ENCODE results near the gene YDJC. TPM values are rescaled to one million over a fixed set of nuclear protein-coding genes. Genes with fewer than 3 reads are reported as not detected.

The YDJC gene
- total and polyA plus RNA-seq, 2 of the 8 experiments (the other 6 are each of a cell fraction or from before 2014, with no cell fraction given): 36.7 to 45.2 TPM

GRCh38 chr22:21579474-21579851 lies 50.4 kb downstream of the YDJC start (continued):
- TF ChIP-seq CHD7 (IDR thresholded peaks at IDR 0.05; ENCODE audit: insufficient replicate concordance, low read length): no peak
- TF ChIP-seq PHF8 (conservative IDR thresholded peaks at IDR 0.05; ENCODE audit: low read depth, low read length): no peak
- TF ChIP-seq CHD1 (IDR thresholded peaks at IDR 0.05; ENCODE audit: low read depth, low read length): no peak
- TF ChIP-seq POU5F1 (IDR thresholded peaks at IDR 0.05; ENCODE audit: low read depth, low read length): no peak
- TF ChIP-seq BRCA1 (IDR thresholded peaks at IDR 0.05; ENCODE audit: low read depth, low read length): no peak
- no peak for TF ChIP-seq CHD2 (IDR thresholded peaks at IDR 0.05; ENCODE audit: low read length)
- no peak for TF ChIP-seq JUND (IDR thresholded peaks at IDR 0.05; ENCODE audit: low read length)

Data from H1 (cell line).